SK-N-SH (cell line): ENCODE measurements around the gene ANKRD33B.

Experiments used
- CTCF ChIP-seq: fragments of 200-600 bp; sonication (generic); IDR thresholded peaks from 2 replicates; pipeline ENCODE4 v1.6.1; 2017; ENCODE audit warnings: antibody characterized with exemption, mild to moderate bottlenecking, moderate library complexity
- EZH2phosphoT487 ChIP-seq: fragments of 200-600 bp; sonication (generic); IDR thresholded peaks from 2 replicates; pipeline ENCODE4 v1.6.1; 2017; ENCODE audit warnings: low read depth, mixed run types, mild to moderate bottlenecking, antibody characterized with exemption, moderate library complexity, borderline replicate concordance
- FOXM1 ChIP-seq: IDR thresholded peaks from 2 replicates; pipeline ENCODE4 v1.4.0; 2012; ENCODE audit warnings: low read depth, mild to moderate bottlenecking
- JUND ChIP-seq: IDR thresholded peaks from 2 replicates; pipeline ENCODE4 v1.4.0; 2012
- MEF2A ChIP-seq: IDR thresholded peaks from 2 replicates; pipeline ENCODE4 v1.4.0; 2012; ENCODE audit warnings: low read depth, borderline replicate concordance
- MXI1 ChIP-seq: IDR thresholded peaks from 2 replicates; pipeline ENCODE4 v1.6.1; 2012; ENCODE audit warnings: mild to moderate bottlenecking, low read depth, low read length, improper control_type of control experiment
- NFIC ChIP-seq: IDR thresholded peaks from 2 replicates; pipeline ENCODE4 v1.4.0; 2012; ENCODE audit warnings: borderline replicate concordance
- POLR2AphosphoS5 ChIP-seq: IDR thresholded peaks from 2 replicates; pipeline ENCODE4 v1.6.1; 2012; ENCODE audit warnings: low read depth, low read length
- RXRA ChIP-seq: IDR thresholded peaks from 2 replicates; pipeline ENCODE4 v1.4.0; 2012; ENCODE audit warnings: low read depth, mild to moderate bottlenecking, borderline replicate concordance
- TAF1 ChIP-seq: IDR thresholded peaks from 2 replicates; pipeline ENCODE4 v1.6.1; 2012; ENCODE audit warnings: low read depth, mild to moderate bottlenecking, low read length, moderate library complexity, borderline replicate concordance
- YY1 ChIP-seq: IDR thresholded peaks from 2 replicates; pipeline ENCODE4 v1.4.0; 2012; ENCODE audit warnings: low read depth, mild to moderate bottlenecking

DNA sequence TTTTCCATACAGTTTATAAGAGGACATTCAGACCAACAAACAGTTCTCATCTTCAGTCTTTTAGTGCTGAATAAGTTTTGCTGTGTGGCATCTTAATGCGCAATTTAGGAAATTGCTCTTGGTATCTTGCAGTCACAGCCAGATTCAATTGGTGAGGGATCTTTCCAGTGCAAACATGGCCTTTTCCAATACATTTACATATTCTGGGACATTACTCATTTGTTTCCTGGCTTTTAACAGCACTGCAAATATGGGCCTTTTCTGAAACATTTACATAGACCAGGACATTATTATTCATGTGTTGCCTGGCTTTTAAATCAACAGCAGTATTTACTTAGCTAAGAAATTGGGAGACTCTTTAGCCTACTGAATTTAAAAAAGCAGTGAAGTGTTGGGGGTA, 22.7 kb downstream of the ANKRD33B start:
- TF ChIP-seq CTCF (no peak), RXRA (no peak), NFIC (no peak), MEF2A (no peak), JUND (no peak), POLR2AphosphoS5 (no peak), YY1 (no peak), TAF1 (no peak), FOXM1 (no peak), MXI1 (no peak), EZH2phosphoT487 (no peak)
